IMR-90 (cell line): ENCODE data around the gene PRDM5.

Experiments
- CEBPB ChIP-seq: IDR thresholded peaks from 2 replicates; pipeline ENCODE4 v1.6.1; 2012; ENCODE audit warnings: low read depth, low read length, improper control_type of control experiment
- MAZ ChIP-seq: IDR thresholded peaks from 2 replicates; pipeline ENCODE4 v1.6.1; 2012; ENCODE audit warnings: low read depth, mild to moderate bottlenecking, low read length, improper control_type of control experiment, moderate library complexity, borderline replicate concordance
- POLR2A ChIP-seq: IDR thresholded peaks from 2 replicates; pipeline ENCODE4 v1.6.1; 2012; ENCODE audit warnings: mild to moderate bottlenecking, low read depth, low read length
- RAD21 ChIP-seq: IDR thresholded peaks from 2 replicates; pipeline ENCODE4 v1.6.1; 2012; ENCODE audit warnings: low read length, improper control_type of control experiment
- TF ChIP-seq, protein P1 (sequence below): conservative IDR thresholded peaks from 2 replicates; pipeline ENCODE4 v1.5.1; 2012; ENCODE audit warnings: mild to moderate bottlenecking, low read depth, low read length, improper control_type of control experiment
- TF ChIP-seq, protein P2 (sequence below): fragments of 150-350 bp; IDR thresholded peaks from 2 replicates; pipeline ENCODE4 v1.6.1; 2017; ENCODE audit warnings: mild to moderate bottlenecking, antibody characterized with exemption, low read length, low read depth

DNA sequence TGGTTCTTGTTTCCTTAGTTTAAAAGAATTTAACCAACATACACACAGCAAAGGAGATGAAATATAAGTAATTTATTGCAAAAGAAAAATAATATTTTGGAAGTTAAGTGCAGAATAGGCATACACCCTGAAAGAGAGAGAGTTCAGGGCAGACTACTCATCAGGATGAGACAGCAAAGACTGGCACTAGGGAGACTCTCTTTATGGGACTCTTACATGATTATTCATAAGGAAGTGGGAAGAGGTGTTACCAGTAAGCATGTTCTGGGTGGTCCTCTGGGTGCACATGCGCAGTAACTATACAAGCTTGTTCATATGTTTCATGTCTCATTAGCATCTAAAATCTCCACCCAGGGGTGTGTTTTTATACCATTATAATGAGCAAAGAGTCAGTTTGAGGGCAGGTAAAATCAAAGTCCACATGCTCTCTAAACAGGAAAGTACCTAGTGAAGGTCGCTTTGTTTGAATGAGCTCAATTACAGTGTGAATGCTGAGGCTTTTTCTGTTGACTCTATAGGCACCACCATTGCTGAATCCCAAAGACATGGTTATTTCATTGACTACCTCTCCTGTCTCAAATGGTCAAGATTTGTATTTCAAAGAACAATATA is 38.2 kb upstream of the PRDM5 start:
- no peak for TF ChIP-seq CEBPB
- TF ChIP-seq, protein P1, sequence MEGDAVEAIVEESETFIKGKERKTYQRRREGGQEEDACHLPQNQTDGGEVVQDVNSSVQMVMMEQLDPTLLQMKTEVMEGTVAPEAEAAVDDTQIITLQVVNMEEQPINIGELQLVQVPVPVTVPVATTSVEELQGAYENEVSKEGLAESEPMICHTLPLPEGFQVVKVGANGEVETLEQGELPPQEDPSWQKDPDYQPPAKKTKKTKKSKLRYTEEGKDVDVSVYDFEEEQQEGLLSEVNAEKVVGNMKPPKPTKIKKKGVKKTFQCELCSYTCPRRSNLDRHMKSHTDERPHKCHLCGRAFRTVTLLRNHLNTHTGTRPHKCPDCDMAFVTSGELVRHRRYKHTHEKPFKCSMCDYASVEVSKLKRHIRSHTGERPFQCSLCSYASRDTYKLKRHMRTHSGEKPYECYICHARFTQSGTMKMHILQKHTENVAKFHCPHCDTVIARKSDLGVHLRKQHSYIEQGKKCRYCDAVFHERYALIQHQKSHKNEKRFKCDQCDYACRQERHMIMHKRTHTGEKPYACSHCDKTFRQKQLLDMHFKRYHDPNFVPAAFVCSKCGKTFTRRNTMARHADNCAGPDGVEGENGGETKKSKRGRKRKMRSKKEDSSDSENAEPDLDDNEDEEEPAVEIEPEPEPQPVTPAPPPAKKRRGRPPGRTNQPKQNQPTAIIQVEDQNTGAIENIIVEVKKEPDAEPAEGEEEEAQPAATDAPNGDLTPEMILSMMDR = no peak
- no peak for TF ChIP-seq MAZ
- TF ChIP-seq, protein P2, sequence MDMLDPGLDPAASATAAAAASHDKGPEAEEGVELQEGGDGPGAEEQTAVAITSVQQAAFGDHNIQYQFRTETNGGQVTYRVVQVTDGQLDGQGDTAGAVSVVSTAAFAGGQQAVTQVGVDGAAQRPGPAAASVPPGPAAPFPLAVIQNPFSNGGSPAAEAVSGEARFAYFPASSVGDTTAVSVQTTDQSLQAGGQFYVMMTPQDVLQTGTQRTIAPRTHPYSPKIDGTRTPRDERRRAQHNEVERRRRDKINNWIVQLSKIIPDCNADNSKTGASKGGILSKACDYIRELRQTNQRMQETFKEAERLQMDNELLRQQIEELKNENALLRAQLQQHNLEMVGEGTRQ = no peak
- TF ChIP-seq RAD21 = no peak
- no peak for TF ChIP-seq POLR2A
